ENCODE measurements around the gene VPS13A. TPM values are rescaled to one million over a fixed set of nuclear protein-coding genes. Genes with fewer than 3 reads are reported as not detected.

The VPS13A gene
- total RNA-seq, 1 donor from 2014 or later = 46.0 TPM

GRCh38 chr9:77175151-77175550 lies 2.2 kb upstream of the VPS13A start:
- H3K36me3 Mint-ChIP-seq (ENCODE audit: low read depth, unreplicated experiment) = no peaks in the 10 kb centered on the region
- no peak overlapping the region for H3K4me3 Mint-ChIP-seq (ENCODE audit: unreplicated experiment)
- DNase-seq (ENCODE audit: low spot score) = no peak
- no peak overlapping the region for H3K27ac Mint-ChIP-seq (ENCODE audit: unreplicated experiment)
- H3K4me1 Mint-ChIP-seq (ENCODE audit: unreplicated experiment) = peaks cover 16% of the 10 kb centered on the region
- peaks cover 8% of the 10 kb centered on the region for H3K27me3 Mint-ChIP-seq (ENCODE audit: unreplicated experiment)
- H3K9me3 Mint-ChIP-seq (ENCODE audit: unreplicated experiment) = no peaks in the 10 kb centered on the region
- TF ChIP-seq CTCF (IDR thresholded peaks at IDR 0.05; ENCODE audit: unreplicated experiment) = no peak

GRCh38 chr9:77176106-77176505 lies 1.2 kb upstream of the VPS13A start:
- no peak for DNase-seq (ENCODE audit: low spot score)
- Mint-ChIP-seq H3K4me1 (ENCODE audit: unreplicated experiment) (peaks cover 13% of the 10 kb centered on the region), H3K4me3 (ENCODE audit: unreplicated experiment) (no peak overlapping the region), H3K9me3 (ENCODE audit: unreplicated experiment) (no peaks in the 10 kb centered on the region), H3K36me3 (ENCODE audit: low read depth, unreplicated experiment) (no peaks in the 10 kb centered on the region), H3K27me3 (ENCODE audit: unreplicated experiment) (peaks cover 8% of the 10 kb centered on the region), H3K27ac (ENCODE audit: unreplicated experiment) (no peak overlapping the region)
- no peak for TF ChIP-seq CTCF (IDR thresholded peaks at IDR 0.05; ENCODE audit: unreplicated experiment)

GRCh38 chr9:77176686-77177142 lies 620 bp upstream of the VPS13A start:
- Mint-ChIP-seq H3K9me3 (ENCODE audit: unreplicated experiment) (no peaks in the 10 kb centered on the region), H3K27me3 (ENCODE audit: unreplicated experiment) (peaks cover 8% of the 10 kb centered on the region), H3K36me3 (ENCODE audit: low read depth, unreplicated experiment) (no peaks in the 10 kb centered on the region), H3K4me1 (ENCODE audit: unreplicated experiment) (peaks cover 13% of the 10 kb centered on the region), H3K4me3 (ENCODE audit: unreplicated experiment) (peak overlapping the region; percentile 89), H3K27ac (ENCODE audit: unreplicated experiment) (peak overlapping the region; percentile 28)
- no peak for DNase-seq (ENCODE audit: low spot score)
- no peak for TF ChIP-seq CTCF (IDR thresholded peaks at IDR 0.05; ENCODE audit: unreplicated experiment)

GRCh38 chr9:77177894-77178794 lies 810 bp downstream of the VPS13A start:
- peak overlapping the region; percentile 96 for H3K4me3 Mint-ChIP-seq (ENCODE audit: unreplicated experiment)
- no peaks in the 10 kb centered on the region for H3K36me3 Mint-ChIP-seq (ENCODE audit: low read depth, unreplicated experiment)
- H3K4me1 Mint-ChIP-seq (ENCODE audit: unreplicated experiment) = peaks cover 13% of the 10 kb centered on the region
- H3K9me3 Mint-ChIP-seq (ENCODE audit: unreplicated experiment) = no peaks in the 10 kb centered on the region
- peaks cover 8% of the 10 kb centered on the region for H3K27me3 Mint-ChIP-seq (ENCODE audit: unreplicated experiment)
- DNase-seq (ENCODE audit: low spot score) = peak; percentile 52
- TF ChIP-seq CTCF (IDR thresholded peaks at IDR 0.05; ENCODE audit: unreplicated experiment) = no peak
- peak overlapping the region; percentile 90 for H3K27ac Mint-ChIP-seq (ENCODE audit: unreplicated experiment)

- Mint-ChIP-seq H3K36me3 (ENCODE audit: low read depth, unreplicated experiment) (no peaks in the 10 kb centered on the region), H3K27ac (ENCODE audit: unreplicated experiment) (no peak overlapping the region), H3K4me1 (ENCODE audit: unreplicated experiment) (peaks cover 13% of the 10 kb centered on the region), H3K9me3 (ENCODE audit: unreplicated experiment) (no peaks in the 10 kb centered on the region), H3K4me3 (ENCODE audit: unreplicated experiment) (no peak overlapping the region), H3K27me3 (ENCODE audit: unreplicated experiment) (peaks cover 8% of the 10 kb centered on the region)
- no peak for DNase-seq (ENCODE audit: low spot score)
- TF ChIP-seq CTCF (IDR thresholded peaks at IDR 0.05; ENCODE audit: unreplicated experiment) = no peak
Observed at GRCh38 chr9:77180056-77180455, 2.7 kb downstream of the VPS13A start.
